ENCODE data around the gene UNC79.
"Not testable (repeated sequence)": the region's sequence is repeated elsewhere in the genome, so short reads cannot be mapped to it uniquely, and the experiment has no call there.

Gene UNC79

GRCh38 chr14:93493054-93493453 is 62.3 kb downstream of the UNC79 start:
- Histone ChIP-seq H3K9ac (ENCODE audit: insufficient read length, low read depth) (no peak overlapping the region), H3K36me3 (ENCODE audit: insufficient read depth, insufficient read length, low read length) (no peaks in the 10 kb centered on the region), H3K27me3 (ENCODE audit: insufficient read depth, insufficient read length) (no peaks in the 10 kb centered on the region), H3K4me3 (ENCODE audit: insufficient read length, low read depth) (no peak overlapping the region), H3K4me1 (ENCODE audit: insufficient read depth, insufficient read length) (no peaks in the 10 kb centered on the region), H3K9me3 (ENCODE audit: insufficient read depth, low read length) (no peaks in the 10 kb centered on the region)
- no peak for DNase-seq (ENCODE audit: low read depth, low spot score)
- TF ChIP-seq YY1 (IDR thresholded peaks at IDR 0.05; ENCODE audit: insufficient read depth, insufficient read length), result no peak
- no peak for TF ChIP-seq ZNF274 (IDR thresholded peaks at IDR 0.05; ENCODE audit: low read depth, low read length)
- TF ChIP-seq SUZ12 (IDR thresholded peaks at IDR 0.05; ENCODE audit: extremely low read depth, insufficient read depth, insufficient read length), result no peak

- H3K9ac ChIP-seq (ENCODE audit: insufficient read length, low read depth); H3K36me3 ChIP-seq (ENCODE audit: insufficient read depth, insufficient read length, low read length); H3K4me1 ChIP-seq (ENCODE audit: insufficient read depth, insufficient read length); H3K4me3 ChIP-seq (ENCODE audit: insufficient read length, low read depth); H3K9me3 ChIP-seq (ENCODE audit: insufficient read depth, low read length); DNase-seq (ENCODE audit: low read depth, low spot score); H3K27me3 ChIP-seq (ENCODE audit: insufficient read depth, insufficient read length): not testable (repeated sequence)
Measured at GRCh38 chr14:93493622-93494021, 62.9 kb downstream of the UNC79 start.

DNA sequence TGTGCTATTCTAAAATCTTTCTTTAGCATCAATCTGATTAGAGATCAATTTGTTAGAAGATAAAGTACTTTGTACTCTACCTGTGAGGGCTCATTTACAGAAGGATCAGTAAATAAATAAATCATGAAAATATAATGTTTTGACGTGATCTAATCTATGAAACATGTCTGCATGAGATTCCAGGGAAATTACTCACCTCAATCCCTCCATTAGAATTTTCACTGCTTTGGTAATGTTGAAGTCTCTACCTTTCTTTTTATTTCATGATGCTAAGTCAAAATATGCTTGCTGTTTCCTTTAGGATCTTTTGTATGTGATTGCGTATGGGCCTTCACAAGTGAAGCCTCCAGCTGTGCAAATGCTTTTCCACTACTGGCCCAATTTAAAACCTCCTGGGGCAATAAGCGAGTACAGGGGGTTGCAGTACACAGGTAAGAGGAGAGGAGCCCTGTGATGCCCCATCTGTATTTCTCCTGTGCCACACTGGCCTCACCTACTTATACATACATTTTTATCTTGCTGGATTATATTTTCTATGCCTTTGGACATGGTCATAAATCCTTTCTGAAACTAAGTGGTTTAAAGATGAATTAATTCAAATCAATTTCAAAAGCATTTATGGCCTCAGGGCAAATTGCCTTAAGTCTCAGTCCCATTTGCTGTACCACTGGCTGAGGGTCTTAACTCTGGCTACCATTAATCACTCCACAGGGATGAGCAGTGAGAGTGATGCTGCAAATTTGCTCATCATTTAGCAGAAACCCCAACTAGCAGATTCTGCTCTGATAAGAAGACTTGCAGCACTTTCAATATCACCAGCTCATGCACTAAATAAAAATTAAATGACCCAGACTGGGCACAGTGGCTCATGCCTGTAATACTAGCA is 66.4 kb downstream of the UNC79 start:
- no peak overlapping the region for H3K9ac ChIP-seq (ENCODE audit: insufficient read length, low read depth)
- TF ChIP-seq YY1 (IDR thresholded peaks at IDR 0.05; ENCODE audit: insufficient read depth, insufficient read length), result no peak
- H3K4me1 ChIP-seq (ENCODE audit: insufficient read depth, insufficient read length), result no peaks in the 10 kb centered on the region
- H3K27me3 ChIP-seq (ENCODE audit: insufficient read depth, insufficient read length), result no peaks in the 10 kb centered on the region
- no peak for DNase-seq (ENCODE audit: low read depth, low spot score)
- H3K36me3 ChIP-seq (ENCODE audit: insufficient read depth, insufficient read length, low read length), result no peaks in the 10 kb centered on the region
- no peaks in the 10 kb centered on the region for H3K9me3 ChIP-seq (ENCODE audit: insufficient read depth, low read length)
- H3K4me3 ChIP-seq (ENCODE audit: insufficient read length, low read depth), result no peak overlapping the region

- Histone ChIP-seq H3K27me3 (ENCODE audit: insufficient read depth, insufficient read length) (no peaks in the 10 kb centered on the region), H3K4me3 (ENCODE audit: insufficient read length, low read depth) (no peak overlapping the region), H3K36me3 (ENCODE audit: insufficient read depth, insufficient read length, low read length) (no peaks in the 10 kb centered on the region), H3K9ac (ENCODE audit: insufficient read length, low read depth) (no peak overlapping the region), H3K4me1 (ENCODE audit: insufficient read depth, insufficient read length) (no peaks in the 10 kb centered on the region), H3K9me3 (ENCODE audit: insufficient read depth, low read length) (peaks cover 30% of the 10 kb centered on the region)
- no peak for TF ChIP-seq YY1 (IDR thresholded peaks at IDR 0.05; ENCODE audit: insufficient read depth, insufficient read length)
- TF ChIP-seq SUZ12 (IDR thresholded peaks at IDR 0.05; ENCODE audit: extremely low read depth, insufficient read depth, insufficient read length), result no peak
- no peak for TF ChIP-seq ZNF274 (IDR thresholded peaks at IDR 0.05; ENCODE audit: low read depth, low read length)
- DNase-seq (ENCODE audit: low read depth, low spot score), result no peak
Measured at GRCh38 chr14:93510056-93510455, 79.3 kb downstream of the UNC79 start.

DNA sequence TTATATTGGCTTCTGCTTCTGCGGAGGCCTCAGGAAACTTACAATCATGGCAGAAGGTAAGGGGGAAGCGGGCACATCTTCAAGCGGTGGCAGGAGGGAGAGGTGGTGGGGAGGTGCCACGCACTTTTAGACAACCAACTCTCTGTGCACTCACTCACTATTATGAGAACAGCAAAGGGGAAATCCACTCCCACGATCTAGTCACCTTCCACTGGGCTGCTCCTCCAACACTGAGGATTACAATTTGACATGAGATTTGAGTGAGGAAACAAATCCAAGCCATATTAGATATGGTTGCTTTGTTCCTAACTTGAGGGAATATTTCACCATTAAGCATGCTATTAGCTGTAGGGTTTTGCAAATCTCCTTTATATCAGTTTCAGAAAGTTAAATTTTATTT is 80.3 kb downstream of the UNC79 start:
- no peaks in the 10 kb centered on the region for H3K4me1 ChIP-seq (ENCODE audit: insufficient read depth, insufficient read length)
- DNase-seq (ENCODE audit: low read depth, low spot score), result no peak
- no peak for TF ChIP-seq ZNF274 (IDR thresholded peaks at IDR 0.05; ENCODE audit: low read depth, low read length)
- H3K9me3 ChIP-seq (ENCODE audit: insufficient read depth, low read length), result peaks cover 30% of the 10 kb centered on the region
- no peak overlapping the region for H3K9ac ChIP-seq (ENCODE audit: insufficient read length, low read depth)
- no peak overlapping the region for H3K4me3 ChIP-seq (ENCODE audit: insufficient read length, low read depth)
- no peaks in the 10 kb centered on the region for H3K36me3 ChIP-seq (ENCODE audit: insufficient read depth, insufficient read length, low read length)
- no peaks in the 10 kb centered on the region for H3K27me3 ChIP-seq (ENCODE audit: insufficient read depth, insufficient read length)

- Histone ChIP-seq H3K9me3 (ENCODE audit: insufficient read depth, low read length) (peaks cover 40% of the 10 kb centered on the region), H3K9ac (ENCODE audit: insufficient read length, low read depth) (no peak overlapping the region), H3K4me3 (ENCODE audit: insufficient read length, low read depth) (no peak overlapping the region), H3K36me3 (ENCODE audit: insufficient read depth, insufficient read length, low read length) (no peaks in the 10 kb centered on the region), H3K4me1 (ENCODE audit: insufficient read depth, insufficient read length) (no peaks in the 10 kb centered on the region), H3K27me3 (ENCODE audit: insufficient read depth, insufficient read length) (no peaks in the 10 kb centered on the region)
- no peak for DNase-seq (ENCODE audit: low read depth, low spot score)
- TF ChIP-seq SUZ12 (IDR thresholded peaks at IDR 0.05; ENCODE audit: extremely low read depth, insufficient read depth, insufficient read length), result no peak
- no peak for TF ChIP-seq YY1 (IDR thresholded peaks at IDR 0.05; ENCODE audit: insufficient read depth, insufficient read length)
- no peak for TF ChIP-seq ZNF274 (IDR thresholded peaks at IDR 0.05; ENCODE audit: low read depth, low read length)
Measured at GRCh38 chr14:93520053-93520607, 89.4 kb downstream of the UNC79 start.

- TF ChIP-seq ZNF274 (IDR thresholded peaks at IDR 0.05; ENCODE audit: low read depth, low read length) (no peak), SUZ12 (IDR thresholded peaks at IDR 0.05; ENCODE audit: extremely low read depth, insufficient read depth, insufficient read length) (no peak), YY1 (IDR thresholded peaks at IDR 0.05; ENCODE audit: insufficient read depth, insufficient read length) (no peak)
- Histone ChIP-seq H3K4me3 (ENCODE audit: insufficient read length, low read depth) (no peak overlapping the region), H3K9ac (ENCODE audit: insufficient read length, low read depth) (no peak overlapping the region), H3K9me3 (ENCODE audit: insufficient read depth, low read length) (peaks cover 40% of the 10 kb centered on the region), H3K36me3 (ENCODE audit: insufficient read depth, insufficient read length, low read length) (no peaks in the 10 kb centered on the region), H3K4me1 (ENCODE audit: insufficient read depth, insufficient read length) (no peaks in the 10 kb centered on the region), H3K27me3 (ENCODE audit: insufficient read depth, insufficient read length) (no peaks in the 10 kb centered on the region)
- no peak for DNase-seq (ENCODE audit: low read depth, low spot score)
Measured at GRCh38 chr14:93522221-93522620, 91.5 kb downstream of the UNC79 start.

GRCh38 chr14:93525216-93525615 is 94.5 kb downstream of the UNC79 start:
- H3K27me3 ChIP-seq (ENCODE audit: insufficient read depth, insufficient read length); H3K4me3 ChIP-seq (ENCODE audit: insufficient read length, low read depth); H3K9ac ChIP-seq (ENCODE audit: insufficient read length, low read depth); DNase-seq (ENCODE audit: low read depth, low spot score); H3K4me1 ChIP-seq (ENCODE audit: insufficient read depth, insufficient read length); H3K36me3 ChIP-seq (ENCODE audit: insufficient read depth, insufficient read length, low read length): not testable (repeated sequence)
- peaks cover 14% of the 10 kb centered on the region for H3K9me3 ChIP-seq (ENCODE audit: insufficient read depth, low read length)
